ACC112 (cell line): Measurements from ENCODE around the gene ANKRD33B.
"Not testable (repeated sequence)": the region's sequence is repeated elsewhere in the genome, so short reads cannot be mapped to it uniquely, and the experiment has no call there.

Experiments
- H2AFZ ChIP-seq: fragments of 200-600 bp; sonication (generic); one replicate; pipeline ENCODE4 v1.6.0; 2017; ENCODE audit warnings: antibody characterized with exemption, low read length; ENCODE audit not compliant: unreplicated experiment
- H3K27ac ChIP-seq: fragments of 200-600 bp; sonication (generic); 2 replicates; pipeline ENCODE4 v1.5.1; 2014; ENCODE audit warnings: low read depth, mild to moderate bottlenecking, antibody characterized with exemption, low read length, moderate library complexity
- H3K27me3 ChIP-seq: fragments of 200-600 bp; sonication (generic); 2 replicates; pipeline ENCODE4 v1.6.1; 2014; ENCODE audit warnings: mild to moderate bottlenecking, antibody characterized with exemption, low read length, moderate library complexity, mixed read lengths; ENCODE audit not compliant: insufficient read depth
- H3K36me3 ChIP-seq: fragments of 200-600 bp; sonication (generic); 2 replicates; pipeline ENCODE4 v1.6.1; 2016; ENCODE audit warnings: mild to moderate bottlenecking, antibody characterized with exemption, low read length, moderate library complexity, mixed read lengths; ENCODE audit not compliant: insufficient read depth
- H3K4me1 ChIP-seq: fragments of 200-600 bp; sonication (generic); one replicate; pipeline ENCODE4 v1.6.1; 2016; ENCODE audit warnings: low read length, mixed read lengths; ENCODE audit not compliant: insufficient read depth, unreplicated experiment, control insufficient read depth
- H3K4me3 ChIP-seq: fragments of 200-600 bp; sonication (generic); 2 replicates; pipeline ENCODE4 v1.5.1; 2014; ENCODE audit warnings: mild to moderate bottlenecking, low read depth, low read length
- H3K79me2 ChIP-seq: fragments of 200-600 bp; sonication (generic); one replicate; pipeline ENCODE4 v1.6.0; 2016; ENCODE audit warnings: low read length; ENCODE audit not compliant: control insufficient read depth, unreplicated experiment, insufficient read depth

The ANKRD33B gene

DNA sequence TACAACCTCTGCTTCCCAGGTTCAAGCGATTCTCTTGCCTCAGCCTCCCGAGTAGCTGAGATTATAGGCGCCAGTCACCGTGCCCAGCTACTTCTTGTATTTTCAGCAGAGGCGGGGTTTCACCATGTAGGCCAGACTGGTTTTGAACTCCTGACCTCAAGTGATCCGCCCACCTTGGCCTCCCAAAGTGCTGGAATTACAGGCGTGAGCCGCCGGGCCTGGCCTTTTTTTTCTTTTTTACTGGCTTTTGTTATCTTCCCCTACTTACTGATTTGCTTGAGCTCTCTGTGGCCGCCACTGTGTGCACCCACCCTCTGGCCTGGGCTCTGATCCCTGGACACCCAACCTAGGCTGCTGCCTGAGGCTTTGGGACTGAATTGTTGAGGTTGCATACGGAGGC, 60.3 kb downstream of the ANKRD33B start:
- H3K4me3 ChIP-seq: no peak overlapping the region
- H3K27me3 ChIP-seq: no peaks in the 10 kb centered on the region
- 0 out of 2 replicates have a peak, but pooled peaks cover 2% of the 10 kb centered on the region for H3K36me3 ChIP-seq
- H3K79me2 ChIP-seq: no peaks in the 10 kb centered on the region
- peaks cover 7% of the 10 kb centered on the region for H3K4me1 ChIP-seq
- H3K27ac ChIP-seq: no peak overlapping the region
- H2AFZ ChIP-seq: no peak overlapping the region

DNA sequence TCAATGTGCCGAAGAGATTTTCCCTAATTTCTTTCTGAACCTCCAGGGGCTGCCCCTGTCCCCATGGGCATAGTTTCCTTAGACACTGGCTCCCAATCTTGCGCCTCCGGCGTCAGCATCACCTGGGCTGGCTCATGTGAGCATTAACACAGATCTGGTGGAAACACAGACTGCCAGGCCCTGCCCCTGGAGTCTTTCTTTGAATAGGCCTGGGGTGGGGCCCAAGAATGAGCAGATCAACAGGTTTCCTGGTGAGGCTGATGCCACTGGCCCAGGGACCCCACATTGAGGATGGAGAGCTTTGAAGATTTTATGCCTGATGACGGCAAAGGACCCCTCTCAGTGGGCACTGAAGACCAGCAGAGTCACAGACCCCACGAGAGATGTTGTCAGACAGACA, 60.8 kb downstream of the ANKRD33B start:
- no peaks in the 10 kb centered on the region for H3K27me3 ChIP-seq
- H3K4me3 ChIP-seq: no peak overlapping the region
- no peak overlapping the region for H3K27ac ChIP-seq
- no peaks in the 10 kb centered on the region for H3K79me2 ChIP-seq
- peaks cover 7% of the 10 kb centered on the region for H3K4me1 ChIP-seq
- H3K36me3 ChIP-seq: 0 out of 2 replicates have a peak, but pooled peaks cover 2% of the 10 kb centered on the region
- no peak overlapping the region for H2AFZ ChIP-seq

DNA sequence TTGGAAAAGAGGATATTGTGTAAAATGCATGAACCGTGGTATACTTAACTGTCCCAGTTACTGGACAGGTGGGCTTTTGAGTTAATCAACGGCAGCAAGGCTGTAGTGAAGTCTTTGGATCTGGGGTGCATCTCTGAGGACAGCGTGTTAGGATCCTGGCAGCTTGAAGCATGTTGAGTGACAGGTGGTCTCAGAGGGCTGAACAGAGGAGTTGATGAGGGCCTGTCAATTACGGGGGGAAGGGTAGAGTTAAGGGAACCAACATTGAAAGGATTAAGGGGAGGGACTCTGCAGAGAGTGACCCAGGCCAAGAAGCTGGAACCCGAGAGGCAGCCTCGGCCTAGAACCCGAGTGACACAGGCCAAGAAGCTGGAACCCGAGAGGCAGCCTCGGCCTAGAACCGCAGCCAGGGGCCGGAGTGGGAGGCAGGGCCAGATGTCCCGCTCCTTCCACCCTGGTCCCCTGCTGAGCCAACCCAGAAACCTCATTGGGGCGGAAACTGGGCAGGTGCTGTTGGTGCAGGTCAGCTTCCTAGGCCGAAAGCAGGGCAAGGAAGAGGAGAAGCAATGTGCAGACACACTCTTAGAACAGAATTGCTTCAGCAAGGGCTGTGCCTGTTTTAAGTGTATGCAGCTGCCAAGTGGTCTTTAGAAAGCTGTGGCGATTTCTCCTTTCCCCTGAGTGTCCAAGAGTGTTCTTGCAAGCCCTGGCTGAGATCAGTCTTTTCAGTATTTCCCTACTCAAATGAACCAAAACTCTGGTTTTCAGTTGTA, 62.0 kb downstream of the ANKRD33B start:
- 0 out of 2 replicates have a peak, but pooled peaks cover 2% of the 10 kb centered on the region for H3K36me3 ChIP-seq
- H3K27ac ChIP-seq: no peak overlapping the region
- H2AFZ ChIP-seq: no peak overlapping the region
- H3K79me2 ChIP-seq: no peaks in the 10 kb centered on the region
- no peaks in the 10 kb centered on the region for H3K27me3 ChIP-seq
- no peak overlapping the region for H3K4me3 ChIP-seq
- peaks cover 7% of the 10 kb centered on the region for H3K4me1 ChIP-seq

DNA sequence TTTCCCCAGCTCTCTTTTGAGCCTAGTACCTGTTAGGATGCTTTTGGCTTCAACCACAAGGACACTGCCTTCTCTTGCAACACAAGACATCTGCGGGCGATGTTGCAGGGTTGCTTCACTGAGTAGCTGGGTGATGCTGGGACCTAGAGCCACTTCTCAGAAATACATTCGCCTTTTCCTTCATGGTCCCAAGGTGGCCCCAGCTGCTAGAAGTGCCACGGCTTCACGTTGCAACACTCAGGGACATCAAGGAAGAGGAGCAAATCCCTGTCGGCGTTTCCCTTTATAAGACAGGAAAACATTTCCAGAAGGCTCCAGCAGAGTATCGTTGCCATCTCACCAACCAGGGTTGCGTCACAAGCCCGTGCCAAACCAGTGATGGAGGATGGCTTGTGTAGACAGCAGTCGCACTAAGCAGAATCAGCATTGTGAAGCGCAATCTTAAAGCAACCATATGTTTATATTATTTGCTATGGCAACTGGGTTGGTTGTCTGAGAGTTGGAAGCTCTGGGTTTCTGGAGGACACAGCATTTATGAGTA, 62.7 kb downstream of the ANKRD33B start:
- no peaks in the 10 kb centered on the region for H3K27me3 ChIP-seq
- peaks cover 7% of the 10 kb centered on the region for H3K4me1 ChIP-seq
- H2AFZ ChIP-seq: no peak overlapping the region
- no peak overlapping the region for H3K27ac ChIP-seq
- H3K4me3 ChIP-seq: no peak overlapping the region; the same call in 1 of the 2 replicates
- no peaks in the 10 kb centered on the region for H3K79me2 ChIP-seq
- H3K36me3 ChIP-seq: no peaks in the 10 kb centered on the region

DNA sequence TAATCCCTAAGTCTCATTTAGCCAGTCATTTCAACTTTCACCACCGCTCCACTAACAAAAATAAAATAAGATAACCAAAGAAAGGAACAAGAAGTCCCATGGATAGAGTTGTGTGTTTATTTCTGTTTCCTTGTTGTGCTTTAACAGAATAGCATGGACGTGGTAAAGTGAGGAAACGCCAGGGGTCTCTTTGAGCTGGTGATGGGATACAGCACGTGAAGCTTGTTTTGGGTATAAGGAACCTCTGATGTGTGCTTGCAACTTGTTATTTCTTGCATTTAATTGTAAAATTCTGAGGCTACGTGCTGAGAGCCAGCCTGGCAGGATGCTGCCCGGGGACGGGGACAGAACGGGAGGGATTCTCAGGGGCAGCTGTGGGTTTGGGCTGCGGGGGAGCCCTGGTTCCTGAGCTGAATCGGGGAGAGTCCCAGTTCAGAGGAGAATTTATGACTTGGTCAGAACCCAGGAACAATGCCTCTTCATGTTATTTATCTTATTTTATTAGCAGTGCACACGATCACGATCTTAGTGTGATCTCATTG, 63.4 kb downstream of the ANKRD33B start:
- H2AFZ ChIP-seq: peak overlapping the region; percentile 19
- no peaks in the 10 kb centered on the region for H3K79me2 ChIP-seq
- peak overlapping the region; percentile 63 for H3K4me3 ChIP-seq
- H3K36me3 ChIP-seq: no peaks in the 10 kb centered on the region
- peaks cover 14% of the 10 kb centered on the region for H3K4me1 ChIP-seq
- no peaks in the 10 kb centered on the region for H3K27me3 ChIP-seq
- peak overlapping the region; percentile 7; the same call in 1 of the 2 replicates for H3K27ac ChIP-seq

DNA sequence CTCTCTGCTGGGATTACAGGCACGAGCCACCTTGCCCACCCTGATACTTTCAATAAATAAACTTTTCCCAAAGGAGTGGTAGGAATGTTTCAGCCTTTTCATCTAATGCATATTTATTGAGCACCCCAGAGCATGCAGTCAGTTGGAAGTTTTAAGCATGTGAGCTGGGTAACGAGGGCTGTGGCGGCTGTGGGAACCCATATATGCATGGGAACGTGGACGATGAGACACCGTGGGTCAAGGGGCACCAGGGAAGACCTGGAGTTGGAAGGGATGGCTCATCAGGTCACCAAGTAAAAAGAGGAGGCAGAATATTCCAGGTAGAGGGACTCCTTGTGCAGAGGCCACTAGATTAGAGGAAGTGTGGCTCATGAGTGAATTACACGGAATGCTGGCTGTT, 64.7 kb downstream of the ANKRD33B start:
- Histone ChIP-seq H2AFZ (no peak overlapping the region), H3K36me3 (no peaks in the 10 kb centered on the region), H3K27ac (no peak overlapping the region), H3K27me3 (no peaks in the 10 kb centered on the region), H3K79me2 (no peaks in the 10 kb centered on the region), H3K4me1 (peaks cover 16% of the 10 kb centered on the region), H3K4me3 (no peak overlapping the region)

DNA sequence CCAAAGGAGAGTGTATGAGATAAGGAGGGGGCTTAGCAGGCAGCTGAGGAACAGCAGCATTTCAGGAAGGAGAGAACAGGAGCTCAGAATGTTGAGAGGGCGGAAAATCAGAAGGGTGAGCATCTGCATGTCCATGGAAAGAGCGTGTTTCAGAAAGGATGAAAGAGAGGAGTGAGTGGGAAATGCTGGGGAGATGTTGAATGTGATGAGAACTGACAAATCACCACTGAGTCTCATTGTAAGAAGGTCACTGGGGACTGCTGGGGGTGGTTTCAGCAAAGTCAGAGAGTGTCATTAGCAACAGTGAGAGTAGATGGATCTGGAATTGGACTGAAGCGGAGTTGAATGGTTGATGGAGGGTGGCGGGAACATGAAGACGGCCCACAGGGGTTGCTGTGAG, 65.8 kb downstream of the ANKRD33B start:
- no peak overlapping the region for H3K27ac ChIP-seq
- H3K79me2 ChIP-seq: no peaks in the 10 kb centered on the region
- no peak overlapping the region for H3K4me3 ChIP-seq
- peaks cover 16% of the 10 kb centered on the region for H3K4me1 ChIP-seq
- H3K27me3 ChIP-seq: no peaks in the 10 kb centered on the region
- no peaks in the 10 kb centered on the region for H3K36me3 ChIP-seq
- no peak overlapping the region for H2AFZ ChIP-seq

DNA sequence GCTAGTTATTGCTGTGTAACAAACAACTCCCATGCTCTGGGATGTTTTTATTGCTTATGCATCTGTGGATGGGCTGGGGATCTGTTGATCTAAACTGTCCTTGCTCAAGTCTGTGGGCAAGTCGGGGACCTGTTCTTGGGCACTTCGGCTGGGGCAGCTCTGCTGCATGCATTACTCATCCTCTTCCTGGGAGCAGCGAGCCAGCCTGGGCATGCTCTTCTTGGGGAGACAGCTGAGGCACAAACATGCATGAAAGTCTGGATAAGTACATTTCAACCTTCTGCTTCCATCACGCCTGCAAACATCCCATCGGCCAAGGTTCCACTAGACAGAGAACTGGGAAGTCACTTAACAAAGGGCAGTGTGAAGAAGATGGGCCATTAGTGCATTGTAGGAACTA, 66.3 kb downstream of the ANKRD33B start:
- H3K4me3 ChIP-seq: no peak overlapping the region
- no peaks in the 10 kb centered on the region for H3K79me2 ChIP-seq
- no peak overlapping the region for H3K27ac ChIP-seq
- no peaks in the 10 kb centered on the region for H3K36me3 ChIP-seq
- H2AFZ ChIP-seq: no peak overlapping the region
- H3K4me1 ChIP-seq: peaks cover 16% of the 10 kb centered on the region
- H3K27me3 ChIP-seq: no peaks in the 10 kb centered on the region

DNA sequence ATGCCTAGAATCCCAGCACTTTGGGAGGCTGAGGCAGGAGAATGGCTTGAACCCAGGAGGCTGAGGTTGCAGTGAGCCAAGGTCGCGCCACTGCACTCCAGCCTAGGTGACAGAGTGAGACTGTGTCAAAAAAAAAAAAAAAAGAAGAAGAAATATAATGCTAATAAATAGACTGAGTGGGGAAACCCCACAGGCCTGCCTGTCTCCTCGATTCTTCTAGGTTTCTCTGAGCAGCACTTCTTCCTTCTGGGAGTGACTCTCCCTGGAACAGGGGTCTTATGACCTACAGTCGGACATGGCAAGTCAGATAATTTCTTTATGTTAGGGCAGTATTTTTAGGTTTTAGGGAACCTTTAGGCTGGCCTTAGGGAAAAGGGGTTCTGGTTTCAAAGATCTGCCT, 66.9 kb downstream of the ANKRD33B start:
- H2AFZ ChIP-seq, H3K27me3 ChIP-seq, H3K4me3 ChIP-seq, H3K79me2 ChIP-seq, H3K36me3 ChIP-seq, H3K27ac ChIP-seq: not testable (repeated sequence)
- peaks cover 16% of the 10 kb centered on the region for H3K4me1 ChIP-seq

DNA sequence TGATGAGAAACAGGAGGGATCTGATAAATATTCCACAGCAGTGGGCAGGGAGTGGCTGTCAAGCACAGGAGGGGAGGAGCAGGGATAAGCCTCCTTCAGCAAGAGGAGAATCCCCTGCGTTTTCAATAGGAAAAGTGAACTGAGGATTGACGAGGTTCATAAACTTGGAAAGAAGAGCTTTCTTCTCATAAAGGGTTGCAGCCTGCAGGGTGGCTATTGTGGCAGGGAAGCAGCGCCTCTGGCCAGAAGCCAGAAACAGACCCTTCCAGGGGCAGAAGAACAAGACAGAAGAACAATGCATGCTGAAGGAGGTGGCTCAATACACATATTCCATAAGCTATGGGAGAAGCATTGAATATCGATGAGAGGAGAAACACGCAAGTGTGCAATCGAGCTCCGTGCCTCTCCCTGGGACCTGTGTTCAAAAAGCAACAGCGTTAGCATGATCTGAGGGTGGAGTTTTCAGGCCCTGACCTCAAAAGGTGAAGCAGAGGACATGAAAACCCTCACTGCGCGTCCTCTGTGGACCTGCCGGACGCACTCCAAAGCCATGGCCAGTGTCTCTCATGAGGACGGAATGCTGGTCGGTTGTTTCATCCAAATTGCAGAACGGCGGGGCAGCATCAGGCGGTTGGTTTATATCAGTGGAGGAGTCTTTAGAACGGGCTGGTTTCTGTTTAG, 67.6 kb downstream of the ANKRD33B start:
- Histone ChIP-seq H3K27ac (no peak overlapping the region), H3K36me3 (no peaks in the 10 kb centered on the region), H3K4me3 (no peak overlapping the region), H3K79me2 (no peaks in the 10 kb centered on the region), H2AFZ (no peak overlapping the region), H3K27me3 (no peaks in the 10 kb centered on the region), H3K4me1 (peaks cover 16% of the 10 kb centered on the region)
